IMR-90 (cell line): ENCODE measurements around the gene PARD3. TPM values are rescaled to one million over a fixed set of nuclear protein-coding genes. Genes with fewer than 3 reads are reported as not detected.

Source experiments
- ATAC-seq: fragments of 200-7000 bp; cut with Tn5 transposase; 2 replicates; pipeline ENCODE4 v1.9.1; 2020; ENCODE audit warnings: low read depth, mild to moderate bottlenecking, moderate library complexity
- BruUV-seq: library from RNA; stranded (reverse); fragments of 400-500 nt; replicated peaks from 2 replicates; lab custom pipeline; 2021; lab: Mats Ljungman, UMichigan
- CTCF ChIA-PET: fragments of 300-600 bp; formaldehyde crosslinking; extraction: SDS; loops from one replicate; lab custom pipeline; 2021; ENCODE audit warnings: antibody characterized with exemption; lab: Yijun Ruan, JAX
- POLR2A ChIA-PET: fragments of 300-600 bp; sonication (Branson Sonifier 250); formaldehyde crosslinking; loops from one replicate; lab custom pipeline; 2022; ENCODE audit warnings: antibody characterized with exemption; ENCODE audit not compliant: unreplicated experiment; lab: Charles Lee
- DNase-seq: peaks from one replicate; pipeline ENCODE4 v3.0.0; 2013
- H2AFZ ChIP-seq: replicated peaks from 2 replicates; pipeline ENCODE3; 2013; ENCODE audit warnings: low read length, mild to moderate bottlenecking; ENCODE audit not compliant: poor library complexity
- H2AK5ac ChIP-seq: 2 replicates; pipeline ENCODE4 v1.6.1; 2013; ENCODE audit warnings: low read depth, low read length, inconsistent platforms
- H2AK9ac ChIP-seq: replicated peaks from 2 replicates; pipeline ENCODE3; 2013; ENCODE audit warnings: mild to moderate bottlenecking, low read depth, low read length, moderate library complexity; ENCODE audit not compliant: poor library complexity
- H2BK120ac ChIP-seq: 2 replicates; pipeline ENCODE4 v1.6.1; 2013; ENCODE audit warnings: low read depth, low read length, inconsistent platforms
- H2BK15ac ChIP-seq: 3 replicates; pipeline ENCODE4 v1.6.1; 2013; ENCODE audit warnings: low read depth, low read length, inconsistent platforms
- H2BK20ac ChIP-seq: 2 replicates; pipeline ENCODE4 v1.6.1; 2013; ENCODE audit warnings: low read depth, mild to moderate bottlenecking, inconsistent platforms, low read length, moderate library complexity
- H2BK5ac ChIP-seq: 2 replicates; pipeline ENCODE4 v1.6.1; 2013; ENCODE audit warnings: mild to moderate bottlenecking, low read depth, low read length, inconsistent platforms; ENCODE audit not compliant: poor library complexity, severe bottlenecking
- H3K14ac ChIP-seq: replicated peaks from 2 replicates; pipeline ENCODE4 v1.6.1; 2013; ENCODE audit warnings: low read depth, low read length, inconsistent platforms
- H3K18ac ChIP-seq: 2 replicates; pipeline ENCODE4 v1.6.1; 2013; ENCODE audit warnings: low read depth, low read length, control low read depth
- H3K23ac ChIP-seq: 2 replicates; pipeline ENCODE4 v1.6.1; 2013; ENCODE audit warnings: low read depth, low read length, inconsistent platforms
- H3K27ac ChIP-seq: 2 replicates; pipeline ENCODE4 v1.5.1; 2013; ENCODE audit warnings: mild to moderate bottlenecking, control low read depth, low read length; ENCODE audit not compliant: insufficient read depth
- H3K27me3 ChIP-seq: 2 replicates; pipeline ENCODE4 v1.6.1; 2013; ENCODE audit warnings: low read length; ENCODE audit not compliant: control insufficient read depth, insufficient read depth
- H3K36me3 ChIP-seq: 2 replicates; pipeline ENCODE4 v1.6.1; 2013; ENCODE audit warnings: low read length, mixed read lengths; ENCODE audit not compliant: control insufficient read depth, insufficient read depth
- H3K4ac ChIP-seq: 2 replicates; pipeline ENCODE4 v1.6.1; 2013; ENCODE audit warnings: low read depth, low read length, inconsistent platforms
- H3K4me1 ChIP-seq: 2 replicates; pipeline ENCODE4 v1.6.1; 2013; ENCODE audit warnings: low read length, mixed read lengths; ENCODE audit not compliant: control insufficient read depth, insufficient read depth
- H3K4me2 ChIP-seq: 2 replicates; pipeline ENCODE4 v1.6.1; 2013; ENCODE audit warnings: low read depth, mild to moderate bottlenecking, control low read depth, low read length, moderate library complexity
- H3K4me3 ChIP-seq: 2 replicates; pipeline ENCODE4 v1.5.1; 2013; ENCODE audit warnings: low read depth, mild to moderate bottlenecking, control low read depth, low read length, moderate library complexity; ENCODE audit not compliant: insufficient read depth
- H3K56ac ChIP-seq: 2 replicates; pipeline ENCODE4 v1.6.1; 2013; ENCODE audit warnings: low read length, inconsistent platforms; ENCODE audit not compliant: insufficient read depth; ENCODE audit errors: extremely low read depth
- H3K79me1 ChIP-seq, 2 experiments: 2 replicates each; pipeline ENCODE4 v1.6.1; 2013; ENCODE audit warnings: low read length in 2 of 2, inconsistent platforms in 1 of 2, low read depth in 1 of 2
- H3K9ac ChIP-seq: 2 replicates; pipeline ENCODE4 v1.6.1; 2013; ENCODE audit warnings: low read depth, low read length, control low read depth
- H3K9me1 ChIP-seq: 2 replicates; pipeline ENCODE4 v1.6.1; 2013; ENCODE audit warnings: low read length, inconsistent platforms; ENCODE audit not compliant: insufficient read depth
- H3K9me3 ChIP-seq: 2 replicates; pipeline ENCODE4 v1.6.1; 2013; ENCODE audit warnings: low read length; ENCODE audit not compliant: control insufficient read depth, insufficient read depth
- H4K20me1 ChIP-seq: 2 replicates; pipeline ENCODE4 v1.6.1; 2013; ENCODE audit warnings: low read length, inconsistent platforms; ENCODE audit not compliant: insufficient read depth
- H4K5ac ChIP-seq: 2 replicates; pipeline ENCODE4 v1.6.1; 2013; ENCODE audit warnings: mild to moderate bottlenecking, low read depth, low read length, control low read depth
- H4K8ac ChIP-seq, 2 experiments: 2 replicates each; pipeline ENCODE4 v1.6.1; 2013; ENCODE audit warnings: low read depth in 2 of 2, low read length in 2 of 2, control low read depth in 1 of 2, inconsistent platforms in 1 of 2
- H4K91ac ChIP-seq: 2 replicates; pipeline ENCODE4 v1.6.1; 2013; ENCODE audit warnings: low read depth, low read length, inconsistent platforms; ENCODE audit not compliant: insufficient read depth
- BHLHE40 ChIP-seq: fragments of 150-350 bp; IDR thresholded peaks from 2 replicates; pipeline ENCODE4 v1.6.1; 2016; ENCODE audit warnings: mild to moderate bottlenecking, low read depth, low read length
- CEBPB ChIP-seq: IDR thresholded peaks from 2 replicates; pipeline ENCODE4 v1.6.1; 2012; ENCODE audit warnings: low read depth, low read length, improper control_type of control experiment
- CHD1 ChIP-seq: IDR thresholded peaks from 2 replicates; pipeline ENCODE4 v1.6.1; 2012; ENCODE audit warnings: low read depth, low read length, improper control_type of control experiment
- ELK1 ChIP-seq: fragments of 150-350 bp; IDR thresholded peaks from 2 replicates; pipeline ENCODE4 v1.6.1; 2016; ENCODE audit warnings: low read depth, mild to moderate bottlenecking, low read length, moderate library complexity, borderline replicate concordance
- FOS ChIP-seq: fragments of 150-350 bp; IDR thresholded peaks from 2 replicates; pipeline ENCODE4 v1.6.1; 2016; ENCODE audit warnings: low read depth, low read length
- MAFK ChIP-seq: IDR thresholded peaks from 2 replicates; pipeline ENCODE4 v1.6.1; 2012; ENCODE audit warnings: low read depth, low read length, improper control_type of control experiment
- MAZ ChIP-seq: IDR thresholded peaks from 2 replicates; pipeline ENCODE4 v1.6.1; 2012; ENCODE audit warnings: low read depth, mild to moderate bottlenecking, low read length, improper control_type of control experiment, moderate library complexity, borderline replicate concordance
- MXI1 ChIP-seq: IDR thresholded peaks from 2 replicates; pipeline ENCODE4 v1.6.1; 2012; ENCODE audit warnings: low read depth, mild to moderate bottlenecking, low read length, moderate library complexity, borderline replicate concordance
- NFE2L2 ChIP-seq: fragments of 150-350 bp; IDR thresholded peaks from 2 replicates; pipeline ENCODE4 v1.6.1; 2016; ENCODE audit warnings: low read depth, mild to moderate bottlenecking, low read length
- POLR2A ChIP-seq: IDR thresholded peaks from 2 replicates; pipeline ENCODE4 v1.6.1; 2012; ENCODE audit warnings: mild to moderate bottlenecking, low read depth, low read length
- RCOR1 ChIP-seq: IDR thresholded peaks from 2 replicates; pipeline ENCODE4 v1.6.1; 2012; ENCODE audit warnings: mild to moderate bottlenecking, low read length, improper control_type of control experiment; ENCODE audit not compliant: insufficient replicate concordance
- USF2 ChIP-seq: fragments of 150-350 bp; IDR thresholded peaks from 2 replicates; pipeline ENCODE4 v1.6.1; 2017; ENCODE audit warnings: mild to moderate bottlenecking, antibody characterized with exemption, low read length, low read depth
- WGBS, 2 experiments: methylation state at CpG; one replicate each; pipeline versions ENCODE4 v1.1.5 to v1.1.7; 2013; ENCODE audit warnings: missing lambda C conversion rate in 2 of 2; ENCODE audit not compliant: insufficient read length in 1 of 2; ENCODE audit errors: extremely low coverage in 2 of 2; 5-methylcytosine and 5-hydroxymethylcytosine counted together
- dilution Hi-C: fragments of 300-500 bp; cut with HindIII; formaldehyde crosslinking; loops from one replicate; pipeline ENCODE4 v1.14.3; 2018; ENCODE audit warnings: low sequenced_read_pairs; ENCODE audit not compliant: unreplicated experiment
- in situ Hi-C: fragments of 300-500 bp; cut with MboI; formaldehyde crosslinking; loops from 3 replicates; pipeline ENCODE4 v1.14.3; 2019; ENCODE audit warnings: low sequenced_read_pairs, inconsistent platforms, mixed read lengths
- intact Hi-C: fragments of 100-400 bp; cut with micrococcal nuclease; formaldehyde crosslinking; loops from 2 replicates; pipeline ENCODE4 v1.10.0; 2022
- polyA plus RNA-seq, 3 experiments: library from polyadenylated mRNA; depleted of rRNA; stranded (reverse); fragments of >200 nt; gene quantifications; 2 replicates each; pipeline ENCODE4 v1.2.3, GENCODE V29; 2012; ENCODE audit warnings: low replicate concordance in 1 of 3
- total RNA-seq: library from RNA; depleted of rRNA; stranded (reverse); fragments of >200 nt; gene quantifications from 2 replicates; pipeline ENCODE4 v1.2.3, GENCODE V29; 2012
- TF ChIP-seq, protein P1 (sequence below): conservative IDR thresholded peaks from 2 replicates; pipeline ENCODE4 v1.5.1; 2012; ENCODE audit warnings: mild to moderate bottlenecking, low read depth, low read length, improper control_type of control experiment

PARD3 gene
- total and polyA plus RNA-seq, 2 of the 4 experiments (the other 2 are of a cell fraction), result 14.6 to 37.5 TPM

GRCh38 chr10:34213193-34213804 lies 601.8 kb downstream of the PARD3 start:
- no peak overlapping the region for H3K9ac ChIP-seq
- no peak overlapping the region for H3K27ac ChIP-seq
- H3K9me3 ChIP-seq, result no peaks in the 10 kb centered on the region
- CTCF ChIA-PET, result no interaction called here
- intact Hi-C loops, result loop anchor here (10.0 kb wide), 1 partner anchor 422 kb away; no protein-coding TSS in a partner anchor
- H4K8ac ChIP-seq, result no peak overlapping the region
- H2BK20ac ChIP-seq, result no peak overlapping the region
- H3K79me1 ChIP-seq, result no peaks in the 10 kb centered on the region
- peaks cover 6% of the 10 kb centered on the region for H3K9me1 ChIP-seq
- BruUV-seq, result no TSS peak
- H2BK120ac ChIP-seq, result no peak overlapping the region
- dilution Hi-C loops, result no loop called here
- H2AK5ac ChIP-seq, result no peak overlapping the region
- ATAC-seq (no peak), DNase-seq (no peak)
- H2BK15ac ChIP-seq, result no peak overlapping the region
- H3K18ac ChIP-seq, result no peak overlapping the region
- no peak for TF ChIP-seq USF2
- TF ChIP-seq RCOR1, result no peak
- no peak for TF ChIP-seq MXI1
- no peak for TF ChIP-seq POLR2A
- TF ChIP-seq CHD1, result no peak
- TF ChIP-seq CEBPB, result no peak
- no peak for TF ChIP-seq ELK1
- no peak for TF ChIP-seq MAZ
- TF ChIP-seq, protein P1, sequence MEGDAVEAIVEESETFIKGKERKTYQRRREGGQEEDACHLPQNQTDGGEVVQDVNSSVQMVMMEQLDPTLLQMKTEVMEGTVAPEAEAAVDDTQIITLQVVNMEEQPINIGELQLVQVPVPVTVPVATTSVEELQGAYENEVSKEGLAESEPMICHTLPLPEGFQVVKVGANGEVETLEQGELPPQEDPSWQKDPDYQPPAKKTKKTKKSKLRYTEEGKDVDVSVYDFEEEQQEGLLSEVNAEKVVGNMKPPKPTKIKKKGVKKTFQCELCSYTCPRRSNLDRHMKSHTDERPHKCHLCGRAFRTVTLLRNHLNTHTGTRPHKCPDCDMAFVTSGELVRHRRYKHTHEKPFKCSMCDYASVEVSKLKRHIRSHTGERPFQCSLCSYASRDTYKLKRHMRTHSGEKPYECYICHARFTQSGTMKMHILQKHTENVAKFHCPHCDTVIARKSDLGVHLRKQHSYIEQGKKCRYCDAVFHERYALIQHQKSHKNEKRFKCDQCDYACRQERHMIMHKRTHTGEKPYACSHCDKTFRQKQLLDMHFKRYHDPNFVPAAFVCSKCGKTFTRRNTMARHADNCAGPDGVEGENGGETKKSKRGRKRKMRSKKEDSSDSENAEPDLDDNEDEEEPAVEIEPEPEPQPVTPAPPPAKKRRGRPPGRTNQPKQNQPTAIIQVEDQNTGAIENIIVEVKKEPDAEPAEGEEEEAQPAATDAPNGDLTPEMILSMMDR, result no peak
- no peak for TF ChIP-seq MAFK
- TF ChIP-seq NFE2L2, result no peak
- TF ChIP-seq FOS, result no peak
- TF ChIP-seq BHLHE40, result no peak
- H3K23ac ChIP-seq, result no peak overlapping the region
- H2AK9ac ChIP-seq, result no peak overlapping the region
- POLR2A ChIA-PET, result no interaction called here
- no peak overlapping the region for H3K56ac ChIP-seq
- no peaks in the 10 kb centered on the region for H3K27me3 ChIP-seq
- in situ Hi-C loops, result no loop called here
- H3K4ac ChIP-seq, result no peak overlapping the region
- no peak overlapping the region for H2AFZ ChIP-seq
- no peak overlapping the region for H4K91ac ChIP-seq
- H3K4me1 ChIP-seq, result peaks cover 8% of the 10 kb centered on the region
- H3K14ac ChIP-seq, result no peak overlapping the region
- H4K20me1 ChIP-seq, result no peaks in the 10 kb centered on the region
- no peak overlapping the region for H3K4me3 ChIP-seq
- H3K36me3 ChIP-seq, result no peaks in the 10 kb centered on the region; the same call in 1 of the 2 replicates
- WGBS, 2 experiments, result no CpG with 5 or more reads among the region's 6 CpGs
- no peak overlapping the region for H2BK5ac ChIP-seq
- no peak overlapping the region for H4K5ac ChIP-seq
- H3K4me2 ChIP-seq, result no peak overlapping the region
